ENCODE measurements around the gene RXFP3.

- no peak for TF ChIP-seq CTCF (IDR thresholded peaks at IDR 0.05)
- TF ChIP-seq POLR2A (IDR thresholded peaks at IDR 0.05) = no peak
Measured at GRCh38 chr5:33966805-33967204, 30.6 kb downstream of the RXFP3 start.

All from thyroid gland (tissue), 4 donors.